TTC549 (cell line): ENCODE data around the gene HDHD5.
"Not testable (repeated sequence)": the region's sequence is repeated elsewhere in the genome, so short reads cannot be mapped to it uniquely, and the experiment has no call there.

ENCODE experiments used
- FAIRE-seq: peaks from 2 replicates; lab custom pipeline; 2012; peaks lifted over from hg19 to GRCh38; lab: Jason Lieb, UNC

Gene HDHD5

GRCh38 chr22:17155941-17156340, 3.1 kb downstream of the HDHD5 start:
- FAIRE-seq, result no peak

- FAIRE-seq, result no peak
Measured at GRCh38 chr22:17152971-17153370, 6.1 kb downstream of the HDHD5 start.

GRCh38 chr22:17152340-17152739, 6.7 kb downstream of the HDHD5 start:
- FAIRE-seq, result no peak

DNA sequence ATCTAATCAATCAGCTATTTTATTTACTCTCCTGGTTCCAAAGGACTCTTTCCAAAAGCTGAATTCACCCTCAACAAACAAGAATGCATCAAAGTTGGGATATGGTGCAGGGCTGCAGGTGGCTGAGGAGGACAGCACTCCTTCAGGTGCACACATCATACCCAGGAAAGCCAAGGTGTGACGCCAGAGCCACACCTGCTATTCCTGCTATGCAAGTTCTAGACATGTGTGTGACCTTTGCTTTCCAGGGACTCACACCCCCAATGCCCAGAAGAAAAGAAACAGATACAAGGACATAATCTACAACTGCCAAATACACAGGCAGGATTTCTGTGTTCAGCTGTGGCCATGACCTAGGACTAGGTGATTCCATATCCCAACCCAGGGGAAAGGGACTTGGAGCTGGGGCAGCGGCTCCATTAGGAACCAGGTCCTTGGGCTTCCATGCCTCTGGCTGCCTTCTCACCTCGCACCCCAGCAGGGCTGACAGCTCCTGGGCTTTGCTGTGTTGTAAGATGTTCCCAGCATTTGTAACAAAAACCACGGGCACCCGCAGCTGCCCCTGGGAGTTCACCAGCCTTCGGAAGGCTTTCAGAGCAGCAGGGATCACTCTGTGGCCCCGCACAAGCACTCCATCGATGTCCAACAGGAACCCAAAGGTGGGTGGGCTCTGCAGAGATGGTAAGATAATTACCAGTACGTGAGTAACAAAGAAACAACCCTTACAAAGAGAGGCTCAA, 9.8 kb downstream of the HDHD5 start:
- no peak for FAIRE-seq

GRCh38 chr22:17147458-17147857, 11.6 kb downstream of the HDHD5 start:
- FAIRE-seq, result not testable (repeated sequence)

GRCh38 chr22:17145021-17145680, 13.9 kb downstream of the HDHD5 start:
- FAIRE-seq, result no peak

- no peak for FAIRE-seq
Measured at GRCh38 chr22:17143826-17144225, 15.3 kb downstream of the HDHD5 start.

GRCh38 chr22:17143101-17143500, 16.0 kb downstream of the HDHD5 start:
- no peak for FAIRE-seq

- no peak for FAIRE-seq
Measured at GRCh38 chr22:17140826-17141766, 18.0 kb downstream of the HDHD5 start.

GRCh38 chr22:17140022-17140421, 19.1 kb downstream of the HDHD5 start:
- FAIRE-seq, result no peak

- no peak for FAIRE-seq
Measured at GRCh38 chr22:17138513-17138912, 20.6 kb downstream of the HDHD5 start.

- FAIRE-seq, result no peak
Measured at GRCh38 chr22:17137861-17138425, 21.1 kb downstream of the HDHD5 start.

- no peak for FAIRE-seq
Measured at GRCh38 chr22:17137170-17137569, 21.9 kb downstream of the HDHD5 start.

DNA sequence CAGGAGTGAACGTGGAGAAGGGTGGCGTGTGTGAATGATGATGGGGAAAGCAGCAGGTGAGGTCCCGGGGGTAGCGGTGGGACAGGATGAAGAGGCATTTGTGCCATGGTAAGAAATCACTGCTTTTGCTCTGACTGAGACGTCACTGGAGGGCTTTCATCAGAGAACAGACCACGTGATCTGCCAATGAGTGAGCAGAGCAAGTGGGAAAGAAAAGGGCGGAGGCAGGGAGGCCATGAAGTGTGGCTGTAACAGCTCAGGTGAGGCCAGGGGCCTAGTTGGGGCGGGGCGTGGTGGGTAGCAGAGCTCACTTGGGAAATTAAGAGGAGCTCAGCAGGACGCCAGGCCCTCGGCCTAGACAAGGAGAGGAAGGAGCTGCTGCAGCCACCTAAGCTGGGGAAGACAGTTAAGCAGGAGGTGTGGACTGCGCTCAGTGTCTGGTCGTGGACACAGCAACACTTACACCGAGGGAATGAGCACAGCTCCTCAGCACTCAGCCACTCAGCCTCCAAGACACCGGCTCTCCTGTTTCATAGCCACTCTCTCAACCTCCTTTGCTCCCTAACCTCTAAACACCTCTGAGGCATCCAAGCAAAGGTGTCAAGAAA, 23.8 kb downstream of the HDHD5 start:
- no peak for FAIRE-seq

- no peak for FAIRE-seq
Measured at GRCh38 chr22:17133137-17133536, 25.9 kb downstream of the HDHD5 start.

- no peak for FAIRE-seq
Measured at GRCh38 chr22:17132112-17132511, 27.0 kb downstream of the HDHD5 start.

DNA sequence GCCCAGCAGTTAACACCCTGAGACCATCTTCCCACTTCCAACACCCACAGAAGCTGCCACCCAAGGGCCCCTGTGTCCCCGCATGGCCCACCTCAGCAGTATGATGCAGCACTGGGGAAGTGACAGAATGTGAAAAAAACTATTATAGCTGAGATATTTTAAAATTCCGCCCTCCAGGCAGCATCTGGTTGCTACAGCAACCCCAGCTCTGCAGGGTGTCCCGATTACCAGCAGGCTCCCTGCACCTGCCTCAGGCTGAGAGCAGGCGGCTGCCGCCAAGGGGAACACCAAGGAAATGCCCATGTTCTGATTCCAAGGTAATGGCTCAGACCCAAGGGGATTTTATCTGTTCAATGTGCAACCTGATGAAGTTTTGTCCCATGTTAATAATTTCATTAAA, 27.4 kb downstream of the HDHD5 start:
- FAIRE-seq, result no peak

GRCh38 chr22:17130199-17130598, 28.9 kb downstream of the HDHD5 start:
- no peak for FAIRE-seq

DNA sequence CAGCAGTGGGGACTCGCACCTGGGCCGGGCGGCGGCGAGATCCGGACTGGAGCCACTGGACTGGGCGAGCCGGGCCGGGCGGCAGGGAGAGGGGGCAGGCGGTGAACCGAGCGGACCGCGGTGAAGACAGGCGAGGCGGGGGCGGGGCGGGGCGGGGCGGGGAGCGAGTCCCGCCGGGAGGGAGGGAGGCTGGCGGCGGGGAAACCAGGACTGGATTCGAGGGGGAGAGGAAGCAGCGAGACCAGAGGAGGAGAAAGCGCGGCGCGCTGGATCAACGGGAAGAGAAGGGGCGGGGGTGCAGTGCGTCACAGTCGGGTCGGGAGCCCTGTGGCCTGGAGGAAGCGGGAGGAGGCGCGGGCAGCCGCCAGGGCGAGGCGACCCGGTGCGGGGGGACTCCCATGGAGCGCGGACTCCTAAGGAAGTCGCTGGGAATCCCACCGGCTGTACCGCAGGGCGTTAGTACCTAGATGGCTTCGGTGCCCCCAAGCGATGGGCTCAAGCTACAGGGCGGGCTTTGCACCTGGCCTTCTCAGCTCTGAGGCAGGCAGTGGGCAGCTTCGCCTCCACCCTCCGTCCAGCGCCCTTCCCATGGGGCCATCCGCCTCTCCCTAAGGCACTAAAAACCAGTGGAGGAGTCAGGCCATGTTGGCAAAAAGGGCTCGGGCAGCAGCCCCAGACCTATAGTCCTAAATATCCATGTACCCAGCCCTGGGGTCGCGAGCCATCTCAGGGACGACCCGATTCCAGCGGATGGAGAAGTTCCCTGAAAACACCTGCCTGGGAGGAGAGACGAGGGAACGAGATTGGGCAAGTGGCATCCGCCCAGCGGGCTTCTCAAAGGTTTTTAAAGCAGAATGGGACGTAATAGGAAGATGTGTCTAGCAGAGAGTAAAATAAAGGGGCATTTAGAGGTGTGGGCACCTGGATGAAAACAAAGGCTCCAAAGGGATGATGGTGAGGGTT, 37.6 kb downstream of the HDHD5 start, which contains the start of gene TMEM121B:
TMEM121B (minus strand) TSS at position 128 of the 963 bp plus-strand sequence. CDS start 233 bp downstream, outside the sequence.
- no peak for FAIRE-seq

DNA sequence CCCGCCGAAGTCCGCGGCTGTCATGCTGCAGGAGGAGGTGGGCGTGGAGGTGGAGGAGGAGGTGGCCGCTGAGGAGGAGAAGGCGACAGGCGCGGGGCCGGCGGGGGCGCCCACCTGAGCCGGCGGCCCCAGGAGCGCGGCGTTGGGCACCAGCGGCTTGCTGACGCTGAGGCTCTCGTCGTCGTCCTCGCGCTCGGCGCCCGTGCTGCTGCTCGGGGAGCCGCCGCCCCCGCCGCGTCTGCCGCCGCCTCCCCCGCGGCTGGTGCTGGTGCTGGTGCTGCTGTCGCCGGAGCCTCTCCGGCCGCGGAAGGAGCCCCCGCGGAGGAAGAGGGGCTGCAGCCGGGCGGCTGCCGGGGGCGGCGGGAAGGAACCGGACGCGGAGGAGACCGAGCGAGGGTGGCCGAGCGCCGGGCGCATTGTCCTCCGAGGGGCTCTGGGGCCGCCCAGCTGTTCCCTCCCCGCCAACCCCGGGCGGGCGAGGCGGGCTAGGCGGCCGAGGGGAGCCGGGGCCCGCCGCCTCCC, 38.3 kb downstream of the HDHD5 start:
- FAIRE-seq, result no peak
